GM12873 (cell line): ENCODE results near the gene CELF4.

ENCODE experiments used
- CTCF ChIP-seq: IDR thresholded peaks from 2 replicates; pipeline ENCODE4 v1.5.1; 2012; ENCODE audit warnings: low read depth, mild to moderate bottlenecking, moderate library complexity, low read length, control low read depth; ENCODE audit not compliant: insufficient read depth; ENCODE audit errors: missing control alignments

The CELF4 gene

GRCh38 chr18:37421341-37422077 lies 144.1 kb downstream of the CELF4 start:
- TF ChIP-seq CTCF, result no peak

GRCh38 chr18:37420315-37420880 lies 145.2 kb downstream of the CELF4 start:
- no peak for TF ChIP-seq CTCF

GRCh38 chr18:37419866-37420265 lies 145.7 kb downstream of the CELF4 start:
- no peak for TF ChIP-seq CTCF

GRCh38 chr18:37419315-37419714 lies 146.3 kb downstream of the CELF4 start:
- TF ChIP-seq CTCF, result no peak

GRCh38 chr18:37414816-37415215 lies 150.8 kb downstream of the CELF4 start:
- TF ChIP-seq CTCF, result no peak

DNA sequence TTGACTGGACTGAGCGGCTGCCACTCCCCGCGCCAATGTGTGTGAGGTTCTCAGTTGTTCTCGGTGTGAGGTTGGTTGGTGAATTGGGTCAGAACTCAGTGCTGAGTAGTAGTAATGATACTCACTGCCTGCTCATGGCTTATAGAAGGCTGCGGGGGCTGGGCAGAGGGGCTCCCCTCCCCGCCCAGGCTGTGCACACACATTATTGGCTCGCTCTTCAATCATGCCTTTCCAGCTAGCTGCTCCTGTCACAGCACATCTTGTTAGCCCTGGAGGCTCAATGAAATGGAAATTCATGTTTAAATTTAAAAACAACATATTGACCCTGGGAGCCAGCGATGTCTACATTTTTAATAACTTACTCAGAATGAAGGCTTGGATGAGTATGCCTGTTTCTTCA lies 152.8 kb downstream of the CELF4 start:
- no peak for TF ChIP-seq CTCF

GRCh38 chr18:37412333-37412732 lies 153.3 kb downstream of the CELF4 start:
- TF ChIP-seq CTCF, result no peak
